Activated CD8-positive, alpha-beta memory T cell treated with anti-CD3 and anti-CD28 coated beads, Interleukin-2, amount 50 U/mL, for 1 hour (primary cell): ENCODE data around the gene MKNK2.
"Not testable (repeated sequence)": the region's sequence is repeated elsewhere in the genome, so short reads cannot be mapped to it uniquely, and the experiment has no call there.

Experiments
- DNase-seq: peaks from one replicate; pipeline ENCODE4 v3.0.0-alpha.2; 2020; ENCODE audit errors: extremely low read depth

The MKNK2 gene

GRCh38 chr19:1991018-1991913, 59.8 kb downstream of the MKNK2 start:
- no peak for DNase-seq

DNA sequence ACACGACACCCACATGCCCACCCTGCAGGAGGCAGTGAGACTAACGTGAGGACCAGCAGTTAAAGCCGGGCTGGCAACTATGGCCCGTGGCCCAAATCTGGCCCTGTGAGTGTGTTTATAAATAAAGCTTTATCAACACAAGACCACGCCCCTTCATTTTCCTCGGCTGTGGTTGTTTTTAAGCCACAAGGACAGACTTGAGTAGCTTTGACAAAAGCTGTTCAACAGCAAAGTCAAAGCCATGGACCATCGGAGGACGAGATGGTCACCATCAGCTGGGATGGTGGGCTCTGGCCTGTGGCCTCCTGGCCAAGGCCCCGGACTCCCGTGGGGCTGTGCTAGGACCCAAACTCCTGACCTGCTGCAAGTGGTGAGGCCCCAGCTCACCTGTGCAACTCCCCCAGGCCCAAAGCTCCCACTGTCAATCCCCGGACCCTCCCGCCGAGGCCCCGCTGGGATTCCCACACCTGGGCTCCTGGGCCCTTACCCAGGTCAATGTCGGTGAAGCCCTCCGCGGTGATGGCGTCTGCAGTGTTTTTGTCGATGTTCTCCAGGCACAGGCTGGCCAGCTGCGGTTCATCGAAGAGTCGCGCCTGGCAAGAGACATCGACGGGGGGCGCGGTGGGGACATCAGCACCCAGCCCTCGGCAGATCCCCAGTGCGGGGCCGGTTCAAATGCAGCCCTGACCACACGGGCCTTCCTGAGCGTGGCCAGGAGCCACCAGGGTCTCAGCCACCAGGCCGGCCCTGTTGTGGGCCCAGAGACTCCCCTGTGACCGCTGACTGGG, 60.6 kb downstream of the MKNK2 start:
- no peak for DNase-seq

GRCh38 chr19:1989513-1990229, 61.4 kb downstream of the MKNK2 start:
- DNase-seq, result no peak

DNA sequence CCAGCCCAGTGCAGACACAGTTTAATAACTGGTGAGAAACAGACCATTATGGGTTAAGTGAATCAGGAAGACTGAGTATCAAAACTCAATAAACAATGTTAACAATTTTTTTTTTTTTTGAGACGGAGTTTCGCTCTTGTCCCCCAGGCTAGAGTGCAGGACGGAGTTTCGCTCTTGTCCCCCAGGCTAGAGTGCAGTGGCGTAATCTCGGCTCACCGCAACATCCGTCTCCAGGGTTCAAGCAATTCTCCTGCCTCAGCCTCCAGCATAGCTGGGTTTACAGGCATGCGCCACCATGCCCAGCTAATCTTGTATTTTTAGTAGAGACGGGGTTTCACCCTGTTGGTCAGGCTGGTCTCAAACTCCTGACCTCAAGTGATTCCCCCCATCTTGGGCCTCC, 62.6 kb downstream of the MKNK2 start:
- DNase-seq, result not testable (repeated sequence)
